Keratinocyte (primary cell): ENCODE data around the gene C10orf120.

Experiments used
- CTCF ChIP-seq, 3 experiments: IDR thresholded peaks in 1 of 3; conservative IDR thresholded peaks in 1 of 3; optimal IDR thresholded peaks in 1 of 3; 2 replicates in 2 of 3; 3 replicates in 1 of 3; pipeline versions ENCODE3 to v1.5.1; 2011; ENCODE audit warnings: low read length in 3 of 3, mild to moderate bottlenecking in 3 of 3, moderate library complexity in 2 of 3, control low read depth in 1 of 3, inconsistent platforms in 1 of 3; ENCODE audit not compliant: insufficient read depth in 2 of 3; ENCODE audit errors: extremely low read depth in 1 of 3
- EZH2 ChIP-seq: IDR thresholded peaks from one replicate; pipeline ENCODE4 v1.6.1; 2012; ENCODE audit warnings: inconsistent platforms, mild to moderate bottlenecking, low read length, moderate library complexity

DNA sequence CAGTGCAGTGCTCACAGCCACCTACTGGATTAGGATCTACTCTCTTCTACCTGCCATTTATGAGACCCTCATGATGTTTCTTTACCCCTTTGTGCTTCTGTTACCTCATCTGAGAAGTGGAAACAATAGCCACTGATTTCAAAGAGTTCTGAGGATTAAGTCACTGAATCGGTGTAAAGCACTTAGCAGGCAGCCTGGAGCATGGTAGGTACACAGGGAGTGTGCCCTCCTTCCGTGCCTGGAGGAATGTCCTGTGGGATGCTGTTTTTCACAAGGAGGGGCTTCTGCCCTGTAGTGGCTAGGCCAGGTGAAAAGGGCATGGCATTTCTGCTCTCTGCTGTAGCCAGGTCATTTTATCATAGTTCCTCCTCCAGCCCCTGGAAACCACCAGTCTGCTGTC is 44.6 kb upstream of the C10orf120 start:
- TF ChIP-seq CTCF (optimal IDR thresholded peaks at IDR 0.05 in 1 of 3, IDR thresholded peaks at IDR 0.05 in 1 of 3, conservative IDR thresholded peaks at IDR 0.05 in 1 of 3; ENCODE audit: extremely low read depth in 1 of 3, insufficient read depth in 2 of 3, low read length in 3 of 3) (no peak), EZH2 (no peak)
